Gastrocnemius medialis (tissue), 4 donors: ENCODE data around the gene ADAM22. TPM values are rescaled to one million over a fixed set of nuclear protein-coding genes. Genes with fewer than 3 reads are reported as not detected.

Experiments used
- ATAC-seq, 2 donors: fragments of 150-250 bp; one replicate each; pipeline ENCODE4 v1.9.1; 2016
- DNase-seq, 2 donors: peaks; one replicate each; pipeline ENCODE4 v3.0.0-alpha.2; 2019
- H3K27ac ChIP-seq, 4 donors: fragments of 200-600 bp; sonication (generic); 1 replicate in 1 of 4; 2 replicates in 3 of 4; pipeline ENCODE4 v1.5.1; 2016 to 2018; ENCODE audit warnings: mild to moderate bottlenecking in 2 of 4, moderate library complexity in 1 of 4
- H3K27me3 ChIP-seq, 3 donors: fragments of 200-600 bp; sonication (generic) in 2 of 3; 1 replicate in 1 of 3; 2 replicates in 2 of 3; pipeline versions ENCODE4 v1.5.1 to v1.6.0; 2016 to 2019; ENCODE audit warnings: mild to moderate bottlenecking in 1 of 3, moderate library complexity in 1 of 3
- H3K36me3 ChIP-seq, 2 donors: fragments of 200-600 bp; sonication (generic) in 1 of 2; one replicate each; pipeline ENCODE4 v1.5.1; 2017 to 2018
- H3K4me1 ChIP-seq, 2 donors: fragments of 200-600 bp; sonication (generic) in 1 of 2; one replicate each; pipeline ENCODE4 v1.5.1; 2016 to 2017; ENCODE audit warnings: mild to moderate bottlenecking in 2 of 2
- H3K4me3 ChIP-seq, 4 donors: fragments of 200-600 bp; sonication (generic) in 3 of 4; 1 replicate in 1 of 4; 2 replicates in 3 of 4; pipeline ENCODE4 v1.5.1; 2016 to 2019; ENCODE audit warnings: mild to moderate bottlenecking in 2 of 4
- H3K9me3 ChIP-seq, 3 donors: fragments of 200-600 bp; sonication (generic) in 2 of 3; 1 replicate in 1 of 3; 2 replicates in 2 of 3; pipeline ENCODE4 v1.5.1; 2016 to 2019
- CTCF ChIP-seq, 5 experiments: fragments of 450-650 bp in 3 of 5; fragments of 200-600 bp in 2 of 5; sonication (generic) in 2 of 5; IDR thresholded peaks in 4 of 5; conservative IDR thresholded peaks in 1 of 5; 1 replicate in 4 of 5; 2 replicates in 1 of 5; pipeline ENCODE4 v1.5.1; 2016 to 2019; ENCODE audit warnings: antibody characterized with exemption in 5 of 5, mild to moderate bottlenecking in 3 of 5, moderate library complexity in 3 of 5
- POLR2A ChIP-seq, 2 donors: fragments of 450-650 bp; IDR thresholded peaks; one replicate each; pipeline ENCODE4 v1.6.1; 2017; ENCODE audit warnings: antibody characterized with exemption in 2 of 2, mild to moderate bottlenecking in 2 of 2, moderate library complexity in 2 of 2
- in situ Hi-C, 4 donors: fragments of 200-750 bp; cut with MboI; loops; one replicate each; pipeline versions ENCODE4 v1.15.0 to v1.8.0; 2017; ENCODE audit warnings: low sequenced_read_pairs in 4 of 4
- intact Hi-C: fragments of 100-400 bp; cut with DNase I; formaldehyde crosslinking; loops from one replicate; pipeline ENCODE4 v1.15.1; 2023; ENCODE audit warnings: low total_unique reads
- total RNA-seq, 4 donors: library from RNA; depleted of rRNA; stranded (reverse); fragments of >200 nt; gene quantifications; one replicate each; pipeline versions ENCODE4 v1.1.0 to v1.2.3, GENCODE V29; 2016

ADAM22 gene
- total RNA-seq, 4 donors from 2014 or later: 0.07 to 0.31 (median 0.14) TPM

- no peak for TF ChIP-seq POLR2A (IDR thresholded peaks at IDR 0.05)
- TF ChIP-seq CTCF (IDR thresholded peaks at IDR 0.05 in 4 of 5, conservative IDR thresholded peaks at IDR 0.05 in 1 of 5): no peak
- no peaks in the 10 kb centered on the region for H3K27me3 ChIP-seq
- no peak for ATAC-seq
- no peak overlapping the region for H3K27ac ChIP-seq
- in situ Hi-C loops: no loop called here
- no peak for DNase-seq
- no peaks in the 10 kb centered on the region for H3K4me1 ChIP-seq
- intact Hi-C loops: no loop called here
- H3K9me3 ChIP-seq: no peaks in the 10 kb centered on the region
- H3K36me3 ChIP-seq: no peaks in the 10 kb centered on the region
- no peak overlapping the region for H3K4me3 ChIP-seq
Measured at GRCh38 chr7:88229302-88229995, 295.4 kb downstream of the ADAM22 start.

GRCh38 chr7:88230646-88231045, 296.6 kb downstream of the ADAM22 start:
- DNase-seq (no peak), ATAC-seq (no peak)
- H3K27me3 ChIP-seq: no peaks in the 10 kb centered on the region
- no peak overlapping the region for H3K27ac ChIP-seq
- no peak for TF ChIP-seq CTCF (IDR thresholded peaks at IDR 0.05 in 4 of 5, conservative IDR thresholded peaks at IDR 0.05 in 1 of 5)
- TF ChIP-seq POLR2A (IDR thresholded peaks at IDR 0.05): no peak
- intact Hi-C loops (no loop called here), in situ Hi-C loops (no loop called here)
- no peaks in the 10 kb centered on the region for H3K4me1 ChIP-seq
- no peaks in the 10 kb centered on the region for H3K9me3 ChIP-seq
- no peaks in the 10 kb centered on the region for H3K36me3 ChIP-seq
- H3K4me3 ChIP-seq: no peak overlapping the region

GRCh38 chr7:88233828-88234227, 299.8 kb downstream of the ADAM22 start:
- intact Hi-C loops (no loop called here), in situ Hi-C loops (no loop called here)

GRCh38 chr7:88239852-88240251, 305.8 kb downstream of the ADAM22 start:
- Histone ChIP-seq H3K4me1 (no peaks in the 10 kb centered on the region), H3K27me3 (no peaks in the 10 kb centered on the region), H3K9me3 (no peaks in the 10 kb centered on the region), H3K27ac (no peak overlapping the region), H3K36me3 (no peaks in the 10 kb centered on the region), H3K4me3 (no peak overlapping the region)
- ATAC-seq (no peak), DNase-seq (no peak)
- TF ChIP-seq CTCF (IDR thresholded peaks at IDR 0.05 in 4 of 5, conservative IDR thresholded peaks at IDR 0.05 in 1 of 5) (no peak), POLR2A (IDR thresholded peaks at IDR 0.05) (no peak)
- intact Hi-C loops (loop anchor here (10.0 kb wide), 1 partner anchor 115 kb away; no protein-coding TSS in a partner anchor), in situ Hi-C loops (loop anchor here in 2 of 4 donors (10.0 kb wide), 1 partner anchor 125 kb away; no protein-coding TSS in a partner anchor)

More at GRCh38 chr7:88233828-88234227, 299.8 kb downstream of the ADAM22 start:
- no peak for DNase-seq
- Histone ChIP-seq H3K4me1 (no peaks in the 10 kb centered on the region), H3K9me3 (no peaks in the 10 kb centered on the region), H3K4me3 (no peak overlapping the region), H3K36me3 (no peaks in the 10 kb centered on the region), H3K27ac (no peak overlapping the region), H3K27me3 (no peaks in the 10 kb centered on the region)
- ATAC-seq: no peak
- TF ChIP-seq CTCF (IDR thresholded peaks at IDR 0.05 in 4 of 5, conservative IDR thresholded peaks at IDR 0.05 in 1 of 5) (no peak), POLR2A (IDR thresholded peaks at IDR 0.05) (no peak)
